Common myeloid progenitor, CD34-positive (primary cell): Measurements from ENCODE around the gene BLOC1S6.
"Not testable (repeated sequence)": the region's sequence is repeated elsewhere in the genome, so short reads cannot be mapped to it uniquely, and the experiment has no call there.

Experiments
- CTCF ChIA-PET: fragments of 350-600 bp; sonication (Branson Sonifier 250); formaldehyde crosslinking; loops from one replicate; lab custom pipeline; 2021; ENCODE audit warnings: antibody characterized with exemption; lab: Charles Lee
- POLR2A ChIA-PET: fragments of 350-600 bp; sonication (Branson Sonifier 250); formaldehyde crosslinking; loops from one replicate; lab custom pipeline; 2021; ENCODE audit warnings: antibody characterized with exemption; lab: Charles Lee
- DNase-seq, 3 donors: peaks; one replicate each; pipeline versions ENCODE4 v3.0.0 to v3.0.0-alpha.2; 2013
- H3K27ac ChIP-seq, 2 experiments: 1 replicate in 1 of 2; 2 replicates in 1 of 2; pipeline ENCODE4 v1.7.0; 2013; ENCODE audit warnings: inconsistent platforms in 2 of 2, low read length in 2 of 2, mild to moderate bottlenecking in 2 of 2, low read depth in 1 of 2, moderate library complexity in 1 of 2; ENCODE audit not compliant: severe bottlenecking in 2 of 2, insufficient read depth in 1 of 2, poor library complexity in 1 of 2
- H3K27me3 ChIP-seq, 5 experiments: replicated peaks in 2 of 5; 1 replicate in 3 of 5; 2 replicates in 2 of 5; pipeline versions ENCODE4 v1.6.1 to v1.7.0; 2013; ENCODE audit warnings: low read length in 4 of 5, mild to moderate bottlenecking in 2 of 5, moderate library complexity in 2 of 5, inconsistent platforms in 1 of 5; ENCODE audit not compliant: insufficient read depth in 5 of 5, control insufficient read depth in 4 of 5
- H3K36me3 ChIP-seq, 4 experiments: 1 replicate in 2 of 4; 2 replicates in 2 of 4; pipeline versions ENCODE4 v1.6.1 to v1.7.0; 2013; ENCODE audit warnings: low read length in 3 of 4, control low read depth in 1 of 4, mild to moderate bottlenecking in 1 of 4; ENCODE audit not compliant: control insufficient read depth in 4 of 4, insufficient read depth in 4 of 4
- H3K4me1 ChIP-seq, 4 experiments: 1 replicate in 3 of 4; 2 replicates in 1 of 4; pipeline versions ENCODE4 v1.6.1 to v1.7.1; 2013; ENCODE audit warnings: low read length in 3 of 4, mild to moderate bottlenecking in 3 of 4, control low read depth in 1 of 4, inconsistent platforms in 1 of 4, moderate library complexity in 1 of 4; ENCODE audit not compliant: control insufficient read depth in 4 of 4, insufficient read depth in 4 of 4; ENCODE audit errors: control extremely low read depth in 1 of 4
- H3K4me3 ChIP-seq, 7 experiments: 1 replicate in 4 of 7; 2 replicates in 3 of 7; pipeline versions ENCODE4 v1.5.1 to v1.7.0; 2013; ENCODE audit warnings: mild to moderate bottlenecking in 7 of 7, low read length in 6 of 7, moderate library complexity in 6 of 7, inconsistent platforms in 2 of 7, low read depth in 2 of 7, control low read depth in 1 of 7; ENCODE audit not compliant: insufficient read depth in 4 of 7, control insufficient read depth in 1 of 7; ENCODE audit errors: extremely low read depth in 1 of 7
- H3K9me3 ChIP-seq, 5 experiments: 1 replicate in 4 of 5; 2 replicates in 1 of 5; pipeline versions ENCODE4 v1.6.1 to v1.7.1; 2013; ENCODE audit warnings: low read length in 4 of 5, mild to moderate bottlenecking in 2 of 5, inconsistent platforms in 1 of 5, low read depth in 1 of 5, moderate library complexity in 1 of 5; ENCODE audit not compliant: control insufficient read depth in 4 of 5, insufficient read depth in 2 of 5; ENCODE audit errors: control extremely low read depth in 1 of 5
- WGBS: methylation state at CpG from one replicate; pipeline ENCODE4 v1.1.5; 2013; ENCODE audit not compliant: insufficient coverage; 5-methylcytosine and 5-hydroxymethylcytosine counted together

The BLOC1S6 gene

DNA sequence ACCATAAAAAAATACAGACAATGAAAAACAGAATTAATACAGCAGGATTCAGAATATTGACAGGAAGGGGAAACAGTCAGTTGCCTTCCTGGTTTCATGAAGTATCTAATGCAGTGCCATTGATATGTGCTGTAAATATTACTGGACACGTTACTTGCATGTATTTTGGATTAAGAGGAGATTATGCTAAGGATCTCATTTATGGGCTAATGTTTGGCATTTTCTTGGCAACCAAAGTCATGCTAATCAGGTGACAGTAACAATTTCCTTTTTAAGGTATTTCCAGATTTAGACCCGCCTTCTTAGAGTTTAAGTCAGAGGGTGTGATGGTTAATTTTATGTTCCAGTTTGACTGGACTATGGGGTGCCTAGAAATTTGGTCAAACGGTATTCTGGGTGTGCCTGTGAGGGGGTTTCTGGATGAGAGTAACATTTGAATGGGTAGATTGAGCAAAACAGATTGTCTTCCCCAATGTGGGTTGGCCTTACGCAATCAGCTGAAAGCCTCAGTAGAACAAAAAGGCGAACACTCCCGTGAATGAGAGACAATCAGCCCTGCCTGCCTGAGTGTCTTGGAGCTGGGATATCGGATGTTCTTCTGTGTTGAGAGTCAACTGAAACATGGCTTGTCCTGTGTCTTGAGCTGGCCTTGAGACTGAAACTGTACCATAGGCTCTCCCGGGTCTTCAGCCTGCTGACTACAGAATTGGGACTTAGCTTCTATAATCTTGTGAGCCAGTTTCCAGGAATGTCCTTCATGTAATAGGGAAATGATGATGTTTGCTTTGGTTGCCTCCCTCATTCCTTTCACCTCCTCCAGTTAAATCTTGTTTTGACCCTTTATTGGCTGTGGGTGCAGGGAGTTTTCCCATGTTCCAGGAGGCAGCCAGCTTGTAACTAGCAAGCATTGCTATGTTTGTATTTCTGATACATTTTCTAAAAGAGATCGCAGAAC is 58.1 kb downstream of the BLOC1S6 start:
- Histone ChIP-seq H3K36me3 (no peaks in the 10 kb centered on the region), H3K4me3 (no peak overlapping the region), H3K9me3 (no peaks in the 10 kb centered on the region), H3K27me3 (no peaks in the 10 kb centered on the region), H3K27ac (no peak overlapping the region), H3K4me1 (peaks cover 5 to 23% (median 20%) of the 10 kb centered on the region in 4 experiments)
- ChIA-PET CTCF (interaction anchor here (1.2 kb wide), 1 partner anchor 8 kb away, joined by 4 read pairs; no protein-coding TSS in a partner anchor), POLR2A (no interaction called here)
- DNase-seq = no peak
- WGBS = 97% methylated on average over 7 of the region's 9 CpGs

DNA sequence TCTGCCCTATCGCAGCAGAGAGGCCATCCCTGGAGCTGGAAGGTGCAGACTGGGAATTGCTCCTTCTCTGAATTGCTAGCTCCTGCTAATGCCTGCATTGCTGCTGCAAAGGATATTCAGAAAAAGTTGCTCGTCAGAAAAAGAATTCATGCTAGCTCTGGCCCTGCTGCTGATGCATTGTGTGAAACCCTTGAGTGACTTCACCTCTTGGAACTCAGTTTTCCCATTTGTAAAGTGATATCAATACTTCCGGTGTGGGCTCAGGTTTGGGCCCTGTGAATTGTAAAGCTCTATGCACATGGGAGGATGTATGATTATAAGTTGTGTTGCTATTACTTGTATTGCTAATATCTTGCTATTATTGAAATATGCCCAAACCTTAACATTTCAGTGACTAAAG is 59.0 kb downstream of the BLOC1S6 start:
- Histone ChIP-seq H3K4me3 (no peak overlapping the region), H3K4me1 (peaks cover 5 to 22% (median 19%) of the 10 kb centered on the region in 4 experiments), H3K27ac (no peak overlapping the region), H3K36me3 (no peaks in the 10 kb centered on the region), H3K9me3 (no peaks in the 10 kb centered on the region), H3K27me3 (no peaks in the 10 kb centered on the region)
- ChIA-PET CTCF (interaction anchor here (1.1 to 1.2 kb wide), 2 partner anchors 9 kb away, joined by 3 to 4 read pairs; no protein-coding TSS in a partner anchor), POLR2A (no interaction called here)
- WGBS = 96% methylated on average over 2 of the region's 3 CpGs
- DNase-seq = no peak

DNA sequence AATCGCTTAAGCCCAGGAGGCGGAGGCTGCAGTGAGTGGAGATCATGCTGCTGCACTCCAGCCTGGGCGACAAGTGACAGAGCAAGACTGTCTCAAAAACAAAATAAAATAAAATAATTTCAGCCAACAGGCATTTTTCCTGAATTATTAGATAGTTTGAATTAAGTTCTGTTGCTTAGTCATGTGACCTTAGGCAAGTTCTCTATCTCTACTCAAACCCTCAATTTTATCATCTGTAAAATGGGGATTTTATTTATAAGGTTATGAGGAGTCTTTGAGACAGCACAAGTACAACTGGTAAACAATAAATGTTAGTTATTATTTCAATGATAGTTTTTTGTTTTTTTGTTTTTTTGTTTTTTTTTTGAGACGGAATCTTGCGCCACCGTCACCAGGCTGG is 60.6 kb downstream of the BLOC1S6 start:
- CTCF ChIA-PET = no interaction called here
- Histone ChIP-seq H3K4me3 (no peak overlapping the region), H3K36me3 (no peaks in the 10 kb centered on the region), H3K9me3 (no peaks in the 10 kb centered on the region), H3K4me1 (peaks cover 2 to 16% (median 10%) of the 10 kb centered on the region in 4 experiments), H3K27ac (no peak overlapping the region), H3K27me3 (no peaks in the 10 kb centered on the region)
- 95% methylated on average over 4 of the region's 6 CpGs for WGBS
- DNase-seq = no peak
- POLR2A ChIA-PET = no interaction called here

DNA sequence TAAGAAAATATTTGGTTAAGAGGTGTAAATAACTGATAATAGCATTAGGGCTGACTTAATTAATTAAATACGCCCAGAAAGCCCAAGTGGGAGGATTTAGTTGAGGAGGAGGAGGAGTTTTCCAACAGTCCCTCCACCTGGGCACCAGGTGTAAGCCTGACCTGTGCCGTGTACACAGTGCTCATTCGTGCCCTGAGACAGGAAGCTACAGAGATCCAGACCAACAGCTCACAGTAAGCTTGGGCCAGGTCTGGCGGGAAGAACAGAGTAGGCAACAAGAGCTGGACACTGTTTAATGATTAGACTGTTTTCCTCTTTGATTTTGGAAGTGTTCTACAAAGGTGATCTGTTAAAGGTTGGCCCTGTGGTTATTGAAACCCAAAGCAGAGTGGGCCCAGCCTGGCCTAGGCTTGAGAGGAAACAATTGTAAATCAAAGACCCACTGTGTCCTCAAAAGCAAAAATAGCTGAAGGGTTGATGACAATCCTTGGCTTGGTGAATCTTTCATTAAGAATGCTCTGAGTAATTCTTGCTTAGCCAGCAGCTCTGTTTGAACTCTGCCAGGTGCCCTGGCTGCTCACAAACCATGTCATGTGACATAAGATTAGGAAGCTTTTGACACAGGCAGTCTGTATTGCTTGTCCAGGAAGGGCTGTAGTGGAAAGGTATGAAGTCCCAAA is 61.5 kb downstream of the BLOC1S6 start:
- WGBS = 90% methylated on average over 4 of the region's 4 CpGs
- ChIA-PET POLR2A (no interaction called here), CTCF (no interaction called here)
- DNase-seq = no peak
- Histone ChIP-seq H3K4me3 (no peak overlapping the region), H3K27ac (no peak overlapping the region), H3K36me3 (no peaks in the 10 kb centered on the region), H3K27me3 (no peaks in the 10 kb centered on the region), H3K9me3 (no peaks in the 10 kb centered on the region), H3K4me1 (peaks cover 2 to 21% (median 10%) of the 10 kb centered on the region in 4 experiments)

DNA sequence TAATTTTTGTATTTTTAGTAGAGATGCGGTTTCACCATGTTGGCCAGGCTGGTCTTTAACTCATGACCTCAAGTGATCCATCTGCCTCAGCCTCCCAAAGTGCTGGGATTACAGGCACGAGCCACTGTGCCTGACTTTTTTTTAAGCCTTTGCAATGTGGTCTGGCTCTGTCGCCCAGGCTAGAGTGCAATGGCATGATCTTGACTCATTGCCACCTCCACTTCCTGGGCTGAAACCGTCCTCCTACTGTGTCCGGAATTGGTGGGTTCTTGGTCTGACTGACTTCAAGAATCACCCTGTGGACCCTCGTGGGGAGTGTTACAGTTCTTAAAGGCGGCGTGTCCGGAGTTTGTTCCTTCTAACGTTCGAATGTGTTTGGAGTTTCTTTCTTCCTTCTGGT is 62.8 kb downstream of the BLOC1S6 start:
- H3K36me3 ChIP-seq, H3K27ac ChIP-seq, H3K4me3 ChIP-seq, H3K9me3 ChIP-seq, POLR2A ChIA-PET, H3K27me3 ChIP-seq: not testable (repeated sequence)
- peaks cover under 1 to 30% (median 16%) of the 10 kb centered on the region in 4 experiments for H3K4me1 ChIP-seq
- DNase-seq = peak in 1 of 3 donors; percentile 58
- WGBS = 61% methylated on average over 10 of the region's 11 CpGs
- CTCF ChIA-PET = interaction anchor here (1.3 kb wide), 1 partner anchor 12 kb away, joined by 4 read pairs; no protein-coding TSS in a partner anchor

DNA sequence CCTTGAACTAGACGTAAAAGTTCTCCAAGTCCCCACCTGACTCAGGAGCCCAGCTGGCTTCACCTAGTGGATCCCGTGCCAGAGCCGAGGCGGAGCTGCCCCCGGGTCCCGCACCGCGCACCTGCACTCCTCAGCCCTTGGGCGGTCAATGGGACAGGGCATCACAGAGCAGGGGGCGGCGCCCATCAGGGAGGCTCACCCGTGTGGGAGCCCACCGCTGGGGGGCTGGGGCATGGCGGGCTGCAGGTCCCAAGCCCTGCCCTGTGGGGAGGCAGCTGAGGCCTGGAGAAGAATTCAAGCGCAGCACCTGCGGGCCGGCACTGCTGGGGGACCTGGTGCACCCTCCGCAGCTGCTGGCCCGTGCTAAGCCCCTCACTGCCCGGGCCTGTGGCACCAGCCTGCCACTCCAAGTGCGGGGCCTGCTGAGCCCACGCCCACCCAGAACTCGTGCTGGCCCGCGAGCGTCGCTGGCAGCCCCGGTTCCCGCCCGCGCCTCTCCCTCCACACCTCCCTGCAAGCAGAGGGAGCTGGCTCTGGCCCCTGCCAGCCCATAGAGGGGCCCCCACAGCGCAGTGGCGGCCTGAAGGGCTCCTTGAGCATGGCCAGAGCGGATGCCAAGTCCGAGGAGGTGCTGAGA is 63.8 kb downstream of the BLOC1S6 start:
- Histone ChIP-seq H3K4me3 (no peak overlapping the region), H3K4me1 (peaks cover 0 to 26% (median 15%) of the 10 kb centered on the region in 4 experiments), H3K9me3 (no peaks in the 10 kb centered on the region), H3K36me3 (no peaks in the 10 kb centered on the region), H3K27ac (no peak overlapping the region), H3K27me3 (no peaks in the 10 kb centered on the region)
- POLR2A ChIA-PET = no interaction called here
- no peak for DNase-seq
- CTCF ChIA-PET = interaction anchor here (1.3 kb wide), 1 partner anchor 13 kb away, joined by 4 read pairs; no protein-coding TSS in a partner anchor
- 98% methylated on average over 32 of the region's 35 CpGs for WGBS
